Stimulated activated CD8-positive, alpha-beta memory T cell treated with anti-CD3 and anti-CD28 coated beads, Interleukin-7, amount 100 ng/mL, for 48 hours (primary cell): ENCODE data around the gene BANP.
"Not testable (repeated sequence)": the region's sequence is repeated elsewhere in the genome, so short reads cannot be mapped to it uniquely, and the experiment has no call there.

Experiments used
- DNase-seq, 2 donors: peaks; one replicate each; pipeline ENCODE4 v3.0.0-alpha.2; 2020; ENCODE audit warnings: low read depth in 1 of 2; ENCODE audit errors: extremely low read depth in 1 of 2

BANP gene

DNA sequence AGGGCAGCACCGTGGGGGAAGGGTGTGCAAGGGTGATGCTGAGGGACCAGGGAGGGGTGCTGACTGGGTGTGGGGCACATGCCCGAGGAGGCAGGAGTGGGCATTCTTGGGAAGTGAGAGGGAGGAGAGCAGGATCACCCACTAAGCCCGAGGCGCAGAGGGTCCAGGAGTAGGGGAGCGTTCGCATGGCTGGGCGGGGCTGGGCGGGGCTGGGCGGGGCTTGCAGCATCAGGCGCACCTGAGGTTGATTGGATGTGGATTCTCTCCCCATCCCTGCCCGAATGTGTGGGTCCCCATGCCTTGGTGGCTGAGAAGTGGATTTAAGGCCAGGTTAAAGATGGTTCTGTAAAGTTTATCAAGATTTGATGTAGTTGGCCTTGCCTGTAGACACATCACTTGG, 14.2 kb downstream of the BANP start:
- DNase-seq, result no peak

DNA sequence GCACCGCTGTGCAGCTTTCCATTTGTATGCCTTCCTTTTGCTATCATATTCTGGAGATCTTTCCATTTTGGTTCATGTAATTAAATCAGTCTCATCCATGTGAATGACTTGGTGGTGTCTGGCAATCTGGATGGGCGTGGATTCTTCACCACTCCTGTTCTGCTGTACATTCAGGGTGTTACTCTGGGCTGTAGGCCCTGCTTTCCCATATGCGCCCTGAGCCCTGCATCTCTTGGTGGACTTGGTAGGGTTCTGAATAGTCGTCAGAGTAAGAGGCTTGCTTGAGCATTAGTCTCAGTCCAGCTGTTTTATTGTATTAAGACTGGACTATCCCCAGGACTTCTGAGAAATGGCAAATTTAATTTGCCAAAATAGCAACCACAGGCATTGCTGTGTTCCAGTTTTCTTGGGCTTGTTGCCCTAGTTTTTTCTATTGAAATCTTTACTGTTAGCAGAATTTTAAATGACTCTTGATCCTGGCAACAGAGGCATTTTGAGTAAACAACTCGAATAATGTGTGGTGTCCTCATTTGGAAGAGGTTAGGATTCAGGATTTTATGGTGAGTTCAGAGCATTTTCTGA, 14.9 kb downstream of the BANP start:
- no peak for DNase-seq

DNA sequence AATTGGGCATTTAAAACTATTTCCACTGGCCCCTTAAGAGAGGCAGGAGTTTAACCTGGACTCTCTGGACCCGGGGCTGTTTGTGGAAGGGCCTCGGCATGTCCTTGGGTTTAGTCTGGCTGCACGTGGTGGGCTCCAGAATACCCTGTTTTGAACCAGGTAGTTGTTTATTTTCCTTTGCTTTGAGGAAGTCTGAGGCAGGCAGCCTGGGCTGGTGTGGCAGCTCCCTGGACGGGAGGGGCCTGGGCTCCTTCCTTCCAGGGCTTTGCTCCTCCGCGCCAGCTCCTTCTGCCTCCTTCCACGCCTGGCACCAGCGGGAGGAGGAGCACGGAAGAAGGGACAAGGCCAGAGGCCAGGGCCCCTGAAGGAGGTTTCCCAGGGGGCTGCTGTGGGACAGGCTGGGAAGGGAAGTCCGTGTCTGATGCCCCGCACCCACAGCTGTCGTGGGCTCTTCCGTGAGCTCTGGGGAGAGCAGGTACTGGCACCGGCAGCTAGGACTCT, 15.5 kb downstream of the BANP start:
- DNase-seq, result no peak

DNA sequence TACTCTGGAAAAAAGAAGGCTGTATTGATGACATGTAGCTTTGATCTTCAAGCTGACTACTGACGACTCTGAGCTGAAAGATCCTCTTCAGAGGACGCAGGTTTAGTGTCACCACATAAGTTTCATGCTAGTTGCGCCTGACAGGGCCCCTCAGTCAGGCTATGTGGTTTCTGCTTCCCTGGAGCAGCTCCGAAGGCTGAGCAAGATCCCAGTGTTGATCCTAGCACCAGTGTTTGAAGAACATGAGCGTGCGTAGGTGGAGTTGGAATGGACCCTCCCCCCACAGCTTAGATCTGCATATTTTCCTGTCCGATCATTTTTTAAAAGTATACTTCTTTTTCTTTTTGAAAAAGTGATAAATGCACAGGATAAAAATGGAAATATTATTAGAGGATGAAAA, 17.3 kb downstream of the BANP start:
- DNase-seq, result no peak

DNA sequence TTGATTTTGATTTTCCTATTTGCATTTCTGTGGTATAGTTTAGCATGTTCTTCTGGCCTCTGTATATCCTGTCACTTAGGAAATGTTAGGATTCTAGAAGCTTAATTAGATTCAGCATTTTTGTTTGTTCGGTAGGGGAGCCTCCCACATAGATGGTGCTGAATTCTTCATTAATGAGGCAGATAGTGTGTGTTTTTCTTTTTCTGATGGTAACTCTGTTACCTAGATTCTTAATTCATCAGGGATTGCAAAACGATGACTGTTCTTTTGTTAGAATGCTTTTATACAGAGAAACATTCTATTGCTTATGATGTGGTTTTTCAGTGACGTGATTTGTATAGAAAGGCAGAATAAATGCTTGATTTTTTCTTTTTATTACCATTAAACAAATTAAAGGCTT, 19.0 kb downstream of the BANP start:
- no peak for DNase-seq

DNA sequence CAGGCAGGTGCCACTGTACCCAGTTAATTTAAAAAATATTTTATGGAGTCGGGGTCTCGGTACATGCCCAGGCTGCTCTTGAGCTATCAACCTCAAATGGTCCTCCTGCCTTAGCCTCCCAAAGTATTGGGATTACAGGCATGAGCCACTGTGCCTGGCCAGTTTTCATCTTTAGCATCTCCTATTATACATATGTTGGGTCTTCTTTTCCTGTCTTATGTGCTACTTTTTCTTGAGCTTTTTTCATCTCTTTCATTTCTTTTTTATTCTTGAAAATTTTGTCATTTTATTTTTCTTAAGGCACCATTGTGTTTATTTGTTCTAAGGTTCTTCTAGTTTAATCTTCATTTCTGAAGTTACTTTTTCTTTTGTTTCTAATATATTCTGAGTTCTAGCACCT, 20.7 kb downstream of the BANP start:
- DNase-seq, result no peak

DNA sequence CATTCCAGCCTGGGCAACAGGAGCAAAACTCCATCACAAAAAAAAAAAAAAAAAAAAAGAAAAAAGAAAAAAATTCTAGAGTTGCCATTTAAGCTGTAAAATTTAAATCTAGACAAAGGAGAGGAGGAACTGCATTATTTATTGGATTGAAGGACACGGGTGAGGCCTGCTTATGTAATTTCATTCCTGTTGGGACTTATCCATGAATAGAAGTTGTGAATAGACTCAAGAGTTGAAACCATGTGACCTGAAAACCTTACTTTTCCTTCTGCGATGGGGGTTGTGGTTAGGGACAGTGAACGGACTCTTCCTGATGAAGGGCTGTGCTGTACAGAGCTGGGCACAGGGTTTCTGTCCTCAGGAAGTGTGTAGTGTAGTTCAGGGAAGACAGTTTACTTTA, 22.5 kb downstream of the BANP start:
- DNase-seq, result no peak

DNA sequence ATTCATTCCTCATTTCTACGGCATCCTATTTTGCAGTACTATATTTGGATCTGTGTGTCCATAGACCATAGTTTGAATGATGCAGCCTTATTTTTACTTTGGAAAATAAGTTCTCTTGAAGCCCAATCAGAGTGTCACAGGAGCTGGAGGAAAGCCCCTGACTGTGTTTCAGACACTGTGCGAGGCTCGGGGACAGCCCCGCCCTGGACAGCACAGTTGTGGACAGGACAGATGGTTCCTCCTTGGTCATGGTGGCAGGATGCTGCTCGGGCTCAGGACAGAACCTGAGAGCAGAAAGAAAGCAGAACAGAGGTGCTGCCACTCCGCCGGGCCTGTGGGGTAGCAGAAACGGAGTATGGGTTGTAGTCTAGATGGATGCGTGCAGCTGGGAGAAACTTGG, 22.9 kb downstream of the BANP start:
- DNase-seq, result no peak

DNA sequence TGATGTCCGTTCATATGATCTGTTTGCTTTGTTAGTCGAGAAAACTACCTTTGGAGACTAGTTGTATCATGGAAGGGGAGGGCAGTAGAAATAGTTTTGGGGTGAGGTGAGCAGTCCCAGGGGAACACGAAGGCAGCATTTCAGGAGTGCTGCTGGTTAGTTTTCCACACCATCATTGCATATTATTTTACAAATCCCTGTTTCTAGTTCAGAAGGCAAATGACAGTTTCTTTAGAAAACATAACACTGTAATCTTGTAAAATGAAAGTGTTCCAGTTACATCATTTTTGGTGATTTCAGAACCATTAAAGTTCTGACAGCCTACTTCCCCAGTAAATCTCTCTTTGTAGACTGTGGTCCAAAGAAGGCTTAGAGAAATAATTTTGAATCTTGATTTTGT, 25.4 kb downstream of the BANP start:
- no peak for DNase-seq

DNA sequence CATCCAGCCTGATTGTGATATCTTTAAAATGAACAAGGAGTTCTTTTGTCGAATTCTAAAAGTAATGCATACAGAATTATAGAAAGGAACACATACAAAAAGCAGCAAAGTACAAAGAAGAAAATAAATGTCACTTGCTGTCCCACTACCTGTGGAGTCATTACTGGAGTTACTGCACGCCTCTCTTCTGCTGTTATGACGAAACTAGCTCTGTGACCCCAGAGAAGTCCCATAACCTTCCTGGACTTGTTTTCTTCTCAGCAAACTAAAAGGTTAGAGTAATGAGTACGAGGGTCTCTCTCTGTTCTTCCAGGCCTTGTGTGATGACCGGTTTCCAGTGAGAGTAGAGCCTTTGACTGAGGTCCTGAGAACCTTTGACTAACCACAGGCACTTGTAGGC, 26.9 kb downstream of the BANP start:
- DNase-seq, result no peak

DNA sequence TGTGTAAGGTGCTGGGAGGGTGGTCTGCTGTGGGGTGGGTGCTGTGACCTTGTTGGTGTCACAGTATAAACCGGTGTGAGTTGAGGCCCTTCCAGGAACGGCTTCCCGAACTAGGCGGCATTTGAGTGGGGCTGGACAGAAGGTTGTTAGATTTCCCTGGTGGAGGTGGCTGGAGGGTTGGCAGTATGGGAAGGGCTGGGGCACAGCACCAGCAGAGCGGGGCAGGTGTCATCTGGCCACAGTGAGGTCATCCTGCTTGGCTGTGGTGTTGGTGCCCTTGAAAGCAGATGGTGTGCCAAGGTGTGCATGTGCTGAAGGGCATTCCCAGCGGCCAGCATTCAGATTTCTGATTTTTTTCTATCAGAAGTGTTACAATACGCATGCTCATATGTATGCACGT, 28.1 kb downstream of the BANP start:
- no peak for DNase-seq

DNA sequence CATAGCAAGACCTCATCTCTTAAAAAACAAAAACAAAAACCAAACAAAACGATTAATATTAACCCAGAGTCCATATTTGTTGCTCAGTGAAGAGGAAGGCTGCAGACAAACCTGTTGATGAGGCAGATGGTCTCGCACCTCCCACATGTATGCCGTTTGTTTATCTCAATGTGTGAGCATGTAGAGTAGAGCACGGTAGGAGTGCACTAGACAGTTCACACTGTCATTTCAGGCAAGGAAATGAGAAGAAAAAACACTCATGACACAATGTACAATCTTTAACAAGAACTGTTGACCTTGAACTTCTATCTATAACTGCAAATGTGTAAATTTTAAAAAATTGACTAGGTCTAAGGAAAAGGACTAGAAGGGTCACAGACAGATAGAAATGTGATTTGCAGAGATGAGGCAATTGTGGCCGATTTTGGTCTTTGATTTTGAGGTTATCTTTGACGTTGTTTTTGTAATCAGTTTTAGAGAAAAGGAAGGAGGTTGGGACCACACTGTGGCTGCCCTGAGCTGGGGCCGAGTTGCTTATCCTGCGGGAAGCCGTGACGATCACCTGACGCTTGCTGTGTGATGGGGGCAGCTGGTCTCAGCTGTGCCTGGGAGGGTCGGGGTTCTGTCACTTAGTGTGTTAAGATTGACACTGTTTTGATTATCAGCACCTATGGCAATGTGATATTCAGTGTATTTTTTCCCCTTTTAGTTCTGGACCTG, 28.8 kb downstream of the BANP start:
- DNase-seq, result not testable (repeated sequence)

DNA sequence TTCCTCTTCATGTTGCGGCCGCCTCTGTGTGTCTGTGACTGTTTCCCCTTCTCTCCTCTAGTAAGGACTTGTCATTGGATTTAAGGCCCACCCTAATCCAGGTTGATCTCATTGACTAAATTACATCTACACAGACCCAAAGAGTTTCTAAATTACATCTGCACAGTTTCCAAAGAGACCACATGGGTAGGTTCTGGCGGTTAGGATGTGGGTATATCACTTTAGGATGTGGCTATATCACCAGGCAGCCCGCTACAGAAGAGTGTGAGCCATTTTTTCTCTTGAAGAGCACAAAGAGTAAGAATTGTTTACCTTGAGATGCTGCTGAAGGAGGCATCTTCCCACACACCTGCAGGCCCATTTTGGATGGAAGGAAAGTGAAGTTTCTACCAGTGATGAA, 30.1 kb downstream of the BANP start:
- not testable (repeated sequence) for DNase-seq

DNA sequence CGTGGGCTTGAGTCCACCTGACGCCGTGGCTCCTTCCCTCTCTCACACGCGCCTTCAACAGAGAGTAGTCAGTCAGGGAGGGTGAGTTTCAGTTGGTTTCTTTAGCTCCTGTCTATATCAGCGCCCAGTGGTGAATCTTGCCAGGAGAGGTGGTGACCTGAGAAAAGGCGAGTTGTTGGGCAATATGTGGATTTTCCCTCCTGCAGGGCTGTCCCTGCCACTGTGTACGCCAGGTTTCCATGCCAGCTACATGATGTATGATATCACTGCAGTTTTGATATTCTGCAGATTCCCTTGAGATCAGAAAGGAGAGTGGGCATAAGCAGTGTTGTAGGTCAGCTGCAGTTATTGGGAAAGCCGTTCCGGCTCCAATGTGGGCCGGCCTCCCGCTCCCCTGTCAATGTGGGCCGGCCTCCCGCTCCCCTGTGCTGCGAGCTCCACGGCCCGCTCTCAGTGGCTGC, 31.4 kb downstream of the BANP start:
- DNase-seq, result no peak

DNA sequence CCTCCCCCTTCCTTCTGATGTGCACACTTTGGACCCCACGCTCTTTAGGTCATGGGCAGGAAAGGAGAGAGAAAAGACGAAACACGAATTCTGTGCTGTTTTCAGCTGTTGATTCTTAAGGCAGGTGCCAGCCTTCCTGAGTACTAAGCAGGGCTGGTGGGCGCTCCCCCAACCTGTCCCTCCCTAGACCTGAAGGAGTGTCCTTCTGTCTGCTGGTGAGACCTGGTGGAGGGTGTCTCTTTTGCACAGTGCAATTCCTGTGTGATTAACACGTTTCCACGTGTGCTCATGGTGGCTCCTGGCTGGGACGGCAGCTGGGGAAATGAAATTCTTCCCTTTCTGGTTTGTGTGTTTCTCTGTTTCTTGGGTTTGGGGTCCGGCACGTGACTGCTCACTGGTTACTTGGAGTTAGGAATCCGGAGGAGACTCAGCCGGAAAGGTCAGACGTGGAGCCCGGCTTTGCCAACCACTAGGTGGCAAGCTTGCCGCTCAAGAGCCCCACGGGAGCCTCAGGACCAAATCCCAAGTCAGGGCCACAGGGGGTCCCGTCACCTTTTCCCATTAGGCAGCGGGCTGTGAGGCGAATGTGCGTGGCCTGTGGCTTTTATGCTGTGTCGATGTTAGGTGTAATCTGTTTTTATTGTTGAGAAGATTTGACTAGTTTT, 32.0 kb downstream of the BANP start:
- not testable (repeated sequence) for DNase-seq

DNA sequence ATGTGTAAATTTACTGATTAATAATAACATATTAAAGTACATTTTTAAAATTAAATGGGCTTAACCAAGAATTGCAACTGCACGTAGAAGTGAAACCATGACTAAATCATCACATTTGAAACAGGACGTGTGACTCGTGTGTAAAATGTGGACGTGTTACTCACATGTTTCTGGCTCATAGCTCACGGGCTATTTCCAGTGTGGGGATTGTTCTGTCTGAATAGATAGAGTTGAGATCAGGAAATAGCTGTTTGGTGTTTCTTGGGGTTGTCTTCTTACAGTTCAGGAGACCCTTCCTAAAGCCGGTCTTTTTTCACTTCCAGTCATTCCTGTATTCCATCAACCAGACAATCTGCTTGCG, 32.5 kb downstream of the BANP start:
- not testable (repeated sequence) for DNase-seq

DNA sequence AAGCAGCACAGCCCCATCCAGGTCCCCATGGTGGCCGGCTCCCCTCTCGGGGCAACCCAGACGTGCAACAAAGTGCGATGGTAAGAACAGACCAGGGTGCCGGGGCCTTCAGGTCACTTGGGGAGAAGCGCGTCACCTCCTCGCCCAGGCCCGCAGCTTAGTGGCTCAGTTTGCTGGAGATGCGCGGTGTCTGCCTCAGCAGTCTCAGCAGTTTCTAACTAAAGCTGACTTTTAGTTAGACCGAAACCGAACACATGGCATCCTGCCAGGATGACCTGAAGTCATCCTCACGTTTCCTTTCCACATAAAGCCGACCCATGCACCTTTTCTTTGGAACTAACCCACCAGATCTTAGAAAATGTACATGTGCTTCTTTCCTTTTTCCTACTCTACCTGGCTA, 32.9 kb downstream of the BANP start:
- not testable (repeated sequence) for DNase-seq

DNA sequence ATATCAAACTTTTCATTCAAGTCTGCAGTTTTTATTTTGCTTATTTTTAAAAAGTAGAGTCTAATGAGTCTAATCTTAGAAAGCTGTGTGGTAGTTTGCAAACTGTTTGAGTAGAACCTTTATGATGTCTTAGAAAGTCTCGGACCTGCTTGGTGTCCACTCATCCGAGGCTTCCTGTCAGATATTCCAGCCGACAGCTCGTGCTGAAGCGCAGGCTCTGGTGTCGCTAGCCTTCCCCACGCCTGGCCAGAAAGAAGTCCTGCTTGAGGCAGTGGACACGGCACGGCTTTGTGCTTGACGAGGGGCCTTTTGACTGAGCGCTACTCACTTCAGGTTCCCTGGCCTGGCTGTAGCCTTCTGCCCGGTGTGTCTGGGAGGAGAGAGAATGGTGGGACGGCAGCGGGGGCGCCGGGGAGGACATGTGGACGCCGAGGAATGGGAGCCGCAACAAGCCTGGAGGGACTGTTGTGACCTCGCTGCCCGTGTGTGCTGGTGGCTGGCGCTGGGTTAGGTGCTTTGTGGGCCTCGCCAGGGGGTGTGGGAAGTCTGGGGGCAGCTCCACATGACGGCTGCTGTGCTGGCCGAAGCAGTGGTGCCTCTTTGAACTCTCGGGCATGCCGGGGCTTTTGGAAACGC, 33.5 kb downstream of the BANP start:
- DNase-seq, result no peak

DNA sequence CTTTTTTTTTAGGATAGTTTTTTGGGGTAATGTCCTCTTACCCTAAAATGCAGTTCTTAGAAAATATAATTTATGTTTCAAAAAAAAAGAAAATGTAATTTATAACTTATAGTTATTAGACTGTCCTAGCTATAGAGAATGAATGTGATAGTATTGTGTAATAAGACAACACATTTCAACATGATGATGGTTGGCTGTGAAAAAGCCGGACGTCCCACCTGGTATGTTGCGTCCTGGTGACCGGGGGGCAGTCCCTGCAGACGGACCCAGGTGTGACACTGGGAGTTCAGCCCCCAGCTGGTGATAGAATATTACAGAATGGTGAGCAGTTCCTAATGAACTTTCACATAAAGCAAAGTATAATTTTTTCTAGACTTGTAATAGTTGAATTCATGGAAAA, 34.3 kb downstream of the BANP start:
- DNase-seq, result not testable (repeated sequence)

DNA sequence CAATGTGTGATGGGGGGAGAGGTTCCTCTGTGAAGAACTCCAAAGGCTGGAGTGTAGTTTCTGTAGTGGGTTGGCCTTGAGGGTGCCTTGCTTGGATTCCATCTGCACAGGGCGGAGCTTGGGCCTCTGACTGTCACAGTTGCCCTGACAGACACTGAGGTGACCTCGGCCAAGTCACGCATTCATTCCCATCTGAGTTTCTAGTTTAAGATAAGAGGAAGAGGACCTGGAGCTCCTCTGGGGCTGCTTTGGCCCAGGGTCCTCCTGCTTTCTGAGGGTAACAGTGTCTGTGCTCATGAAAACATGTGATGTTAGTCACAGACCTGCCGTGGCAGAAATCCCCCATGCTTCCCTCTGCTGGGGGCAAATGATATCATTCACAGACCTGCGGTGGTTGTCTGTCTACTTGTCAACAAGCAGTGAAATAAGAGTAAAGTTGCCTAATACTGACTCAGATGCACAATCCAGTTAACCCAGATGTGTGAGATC, 35.2 kb downstream of the BANP start:
- peak; percentile 37 to 63 for DNase-seq

DNA sequence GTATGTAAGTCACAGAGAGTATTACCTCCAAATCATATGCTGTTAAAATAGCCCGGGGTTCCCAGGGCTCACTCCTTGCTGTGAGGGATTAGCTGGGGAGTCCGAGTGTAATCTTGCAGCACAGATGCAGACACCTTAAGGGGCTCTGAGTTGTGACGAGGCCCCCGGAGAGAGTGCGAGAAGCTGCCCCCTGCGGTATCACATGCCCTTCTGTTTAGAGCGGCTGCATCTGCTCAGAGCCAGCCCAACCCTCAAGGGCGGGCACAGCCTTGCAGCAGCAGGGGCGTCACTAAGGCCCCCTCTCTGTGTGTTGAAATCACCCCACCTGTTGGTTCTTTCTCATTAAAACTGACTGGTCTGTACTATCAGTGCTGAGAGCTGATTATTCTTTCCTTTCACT, 37.4 kb downstream of the BANP start:
- not testable (repeated sequence) for DNase-seq
